Colonic mucosa (tissue), 4 donors: ENCODE data around the gene ABHD10. TPM values are rescaled to one million over a fixed set of nuclear protein-coding genes. Genes with fewer than 3 reads are reported as not detected.

Source experiments
- DNase-seq: peaks from one replicate; pipeline ENCODE4 v3.0.0-alpha.2; 2020
- H3K27ac ChIP-seq: fragments of 200-600 bp; one replicate; pipeline ENCODE4 v1.8.0; 2021
- H3K27me3 ChIP-seq: fragments of 200-600 bp; one replicate; pipeline ENCODE4 v1.8.0; 2021
- H3K36me3 ChIP-seq: fragments of 200-600 bp; one replicate; pipeline ENCODE4 v1.8.0; 2021
- H3K4me1 ChIP-seq: fragments of 200-600 bp; one replicate; pipeline ENCODE4 v1.8.0; 2021; ENCODE audit warnings: mild to moderate bottlenecking
- H3K4me3 ChIP-seq: fragments of 200-600 bp; one replicate; pipeline ENCODE4 v1.8.0; 2021
- H3K9ac ChIP-seq, 2 donors: one replicate each; pipeline ENCODE4 v1.7.0; 2013; ENCODE audit warnings: control low read depth in 2 of 2, low read depth in 2 of 2, low read length in 2 of 2
- H3K9me3 ChIP-seq: fragments of 200-600 bp; one replicate; pipeline ENCODE4 v1.8.0; 2021
- intact Hi-C: fragments of 100-400 bp; cut with DNase I; formaldehyde crosslinking; loops from one replicate; pipeline ENCODE4 v1.14.1; 2022
- total RNA-seq, 2 donors: library from RNA; stranded (reverse); fragmentation: NEBNext Ultra II Directional in 1 of 2; extraction: Animal tissue kit (Norgen Biotek cat#: 25700) in 1 of 2; gene quantifications; one replicate each; pipeline ENCODE4 v1.2.1, GENCODE V29; 2021
- TF ChIP-seq, protein P1 (sequence below): fragments of 200-600 bp; IDR thresholded peaks from one replicate; pipeline ENCODE4 v1.8.0; 2022; ENCODE audit warnings: antibody characterized with exemption, mild to moderate bottlenecking
- donor health status: healthy.
- donor health status: DM: no; HTN: no; CAD: no.
- donor health status: DM: no; HTN: no; CAD: no.

ABHD10 gene
- total RNA-seq, 2 donors from 2014 or later, result 27.8 to 31.7 TPM

DNA sequence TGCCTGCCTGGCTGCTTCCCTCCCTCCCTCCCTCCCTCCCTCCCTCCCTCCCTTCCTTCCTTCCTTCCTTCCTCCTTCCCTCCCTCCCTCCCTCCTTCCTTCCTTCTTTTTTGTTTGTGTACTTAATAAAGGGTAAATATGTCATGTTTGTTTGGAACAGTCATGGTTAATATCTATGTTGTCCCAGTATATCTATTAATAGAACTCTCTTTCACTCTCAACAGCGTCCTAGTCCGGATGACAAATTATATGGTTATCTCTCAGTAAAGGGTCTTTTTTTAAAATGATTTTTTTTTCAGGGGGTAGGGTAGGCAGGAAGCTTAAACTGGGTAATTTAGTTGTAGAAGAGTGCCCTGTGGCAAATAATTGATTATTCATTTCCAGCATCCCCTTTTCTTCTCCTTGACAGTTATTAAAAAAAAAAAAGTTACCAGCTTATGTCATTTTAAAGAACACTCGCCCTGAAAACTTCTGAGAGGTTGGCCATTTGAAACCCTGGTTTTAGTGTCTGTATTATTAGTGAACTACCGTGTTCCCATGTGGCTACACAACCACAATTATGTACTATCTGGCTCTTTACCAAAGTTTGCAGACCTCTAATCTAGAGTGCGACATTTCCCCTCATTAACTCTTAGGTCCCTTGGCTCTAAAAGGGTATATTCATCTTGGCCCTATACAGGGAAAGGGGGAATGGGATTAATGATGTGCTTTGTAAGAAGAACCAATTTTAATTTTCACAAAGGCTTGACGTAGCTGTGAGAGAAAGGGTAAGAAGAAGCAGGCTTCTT lies 33.6 kb downstream of the ABHD10 start:
- Histone ChIP-seq H3K9me3 (no peaks in the 10 kb centered on the region), H3K36me3 (no peaks in the 10 kb centered on the region), H3K4me1 (no peaks in the 10 kb centered on the region), H3K9ac (no peak overlapping the region), H3K27me3 (no peaks in the 10 kb centered on the region), H3K27ac (no peak overlapping the region), H3K4me3 (no peak overlapping the region)
- TF ChIP-seq, protein P1, sequence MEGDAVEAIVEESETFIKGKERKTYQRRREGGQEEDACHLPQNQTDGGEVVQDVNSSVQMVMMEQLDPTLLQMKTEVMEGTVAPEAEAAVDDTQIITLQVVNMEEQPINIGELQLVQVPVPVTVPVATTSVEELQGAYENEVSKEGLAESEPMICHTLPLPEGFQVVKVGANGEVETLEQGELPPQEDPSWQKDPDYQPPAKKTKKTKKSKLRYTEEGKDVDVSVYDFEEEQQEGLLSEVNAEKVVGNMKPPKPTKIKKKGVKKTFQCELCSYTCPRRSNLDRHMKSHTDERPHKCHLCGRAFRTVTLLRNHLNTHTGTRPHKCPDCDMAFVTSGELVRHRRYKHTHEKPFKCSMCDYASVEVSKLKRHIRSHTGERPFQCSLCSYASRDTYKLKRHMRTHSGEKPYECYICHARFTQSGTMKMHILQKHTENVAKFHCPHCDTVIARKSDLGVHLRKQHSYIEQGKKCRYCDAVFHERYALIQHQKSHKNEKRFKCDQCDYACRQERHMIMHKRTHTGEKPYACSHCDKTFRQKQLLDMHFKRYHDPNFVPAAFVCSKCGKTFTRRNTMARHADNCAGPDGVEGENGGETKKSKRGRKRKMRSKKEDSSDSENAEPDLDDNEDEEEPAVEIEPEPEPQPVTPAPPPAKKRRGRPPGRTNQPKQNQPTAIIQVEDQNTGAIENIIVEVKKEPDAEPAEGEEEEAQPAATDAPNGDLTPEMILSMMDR, result no peak
- intact Hi-C loops, result no loop called here
- DNase-seq, result no peak

DNA sequence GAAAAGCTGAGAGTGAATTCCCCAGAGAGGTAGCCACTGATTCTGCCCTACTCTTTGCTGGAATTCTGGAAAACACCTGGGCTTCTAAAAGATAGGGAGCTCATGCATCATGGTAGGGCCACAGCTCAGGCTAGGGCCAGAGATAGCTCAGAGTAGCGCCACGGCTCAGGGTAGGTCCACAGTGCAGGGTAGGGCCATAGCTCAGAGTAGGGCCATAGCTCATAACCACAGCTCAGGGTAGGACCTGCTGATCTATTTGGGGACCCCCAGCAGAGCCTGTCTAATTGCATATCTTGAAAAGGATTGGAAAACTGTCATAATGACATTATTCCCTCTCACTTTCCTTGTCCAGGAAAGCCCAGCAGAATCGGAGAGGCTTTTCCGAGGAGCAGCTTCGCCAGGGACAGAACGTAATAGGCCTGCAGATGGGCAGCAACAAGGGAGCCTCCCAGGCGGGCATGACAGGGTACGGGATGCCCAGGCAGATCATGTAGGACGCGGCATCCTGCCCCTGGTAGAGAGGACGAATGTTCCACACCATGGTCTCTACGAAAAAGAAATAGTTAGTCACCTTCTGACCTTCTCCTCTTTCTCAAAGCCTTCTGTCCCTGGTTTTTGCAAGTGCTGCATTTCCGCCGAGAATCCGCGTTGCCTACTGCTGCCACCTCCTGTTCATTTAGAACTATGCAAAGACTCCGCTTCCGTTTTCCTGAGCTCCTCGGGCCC lies 34.4 kb downstream of the ABHD10 start:
- H3K9me3 ChIP-seq, result no peaks in the 10 kb centered on the region
- intact Hi-C loops, result no loop called here
- no peaks in the 10 kb centered on the region for H3K4me1 ChIP-seq
- no peaks in the 10 kb centered on the region for H3K36me3 ChIP-seq
- no peaks in the 10 kb centered on the region for H3K27me3 ChIP-seq
- TF ChIP-seq, protein P1, result peak; percentile 44
- H3K27ac ChIP-seq, result no peak overlapping the region
- no peak overlapping the region for H3K9ac ChIP-seq
- peak; percentile 55 for DNase-seq
- H3K4me3 ChIP-seq, result no peak overlapping the region

DNA sequence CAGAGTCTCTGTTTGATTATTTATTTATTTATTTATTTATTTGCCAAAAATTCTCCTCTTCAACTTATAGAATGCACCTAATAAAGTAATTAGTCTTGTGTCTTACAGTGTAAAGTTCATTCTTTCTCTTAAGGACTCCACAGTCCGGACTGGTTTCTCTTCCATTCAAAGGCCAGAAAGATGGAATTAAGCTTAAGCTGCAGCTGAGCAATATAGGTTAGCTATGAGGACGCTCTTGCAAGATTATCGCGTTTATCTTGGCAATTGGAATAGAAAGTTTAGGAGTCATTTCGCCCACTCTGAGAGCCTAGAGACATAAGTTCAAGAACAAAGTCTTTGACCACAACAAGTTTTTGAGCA lies 34.9 kb downstream of the ABHD10 start:
- Histone ChIP-seq H3K4me3 (no peak overlapping the region), H3K9me3 (no peaks in the 10 kb centered on the region), H3K36me3 (no peaks in the 10 kb centered on the region), H3K27me3 (no peaks in the 10 kb centered on the region), H3K9ac (no peak overlapping the region), H3K27ac (no peak overlapping the region), H3K4me1 (no peaks in the 10 kb centered on the region)
- DNase-seq, result no peak
- intact Hi-C loops, result no loop called here
- TF ChIP-seq, protein P1, result no peak

DNA sequence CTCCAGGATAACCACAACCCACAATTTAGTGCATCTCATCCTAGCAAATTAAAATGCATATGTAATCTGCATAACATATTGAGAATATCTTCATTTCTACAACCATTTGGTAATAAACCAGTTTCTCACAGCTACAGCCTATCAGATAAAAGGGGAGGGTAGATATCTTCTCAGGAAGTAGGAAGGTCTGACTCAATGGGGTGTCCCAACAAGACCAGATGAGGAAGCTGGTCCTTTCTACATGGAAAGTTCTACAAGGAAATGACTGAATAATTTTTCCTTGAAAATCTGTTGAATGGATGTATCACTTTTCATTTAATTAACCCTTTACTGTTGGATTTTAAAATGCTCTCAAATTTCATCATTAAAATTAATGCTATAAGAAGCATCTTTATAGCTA lies 38.3 kb downstream of the ABHD10 start:
- Histone ChIP-seq H3K27me3 (no peaks in the 10 kb centered on the region), H3K4me3 (no peak overlapping the region), H3K9me3 (no peaks in the 10 kb centered on the region), H3K9ac (no peak overlapping the region), H3K36me3 (no peaks in the 10 kb centered on the region), H3K4me1 (no peaks in the 10 kb centered on the region), H3K27ac (no peak overlapping the region)
- DNase-seq, result no peak
- intact Hi-C loops, result loop anchor here (2.0 kb wide), 1 partner anchor 30 kb away; no protein-coding TSS in a partner anchor
- TF ChIP-seq, protein P1, result no peak

DNA sequence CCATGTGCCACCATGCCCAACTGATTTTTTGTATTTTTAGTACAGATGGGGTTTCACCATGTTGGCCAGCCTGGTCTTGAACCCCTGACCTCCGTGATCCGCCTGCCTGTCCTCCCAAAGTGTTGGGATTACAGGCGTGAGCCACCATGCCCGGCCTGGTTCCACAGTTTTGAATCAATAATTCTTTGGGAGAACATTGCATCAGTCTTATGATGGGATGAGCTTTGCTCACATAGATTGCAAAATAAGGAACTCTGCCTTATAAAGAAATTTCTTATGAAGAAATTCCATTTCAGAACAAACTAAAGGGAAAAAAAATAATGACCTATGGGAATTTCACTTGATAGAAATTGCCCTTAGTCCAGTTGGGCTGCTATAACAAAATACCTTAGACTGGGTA lies 39.9 kb downstream of the ABHD10 start:
- Histone ChIP-seq H3K4me3 (no peak overlapping the region), H3K27me3 (no peaks in the 10 kb centered on the region), H3K4me1 (no peaks in the 10 kb centered on the region), H3K36me3 (no peaks in the 10 kb centered on the region), H3K9me3 (no peaks in the 10 kb centered on the region), H3K9ac (no peak overlapping the region), H3K27ac (no peak overlapping the region)
- intact Hi-C loops, result no loop called here
- TF ChIP-seq, protein P1, result no peak
- DNase-seq, result no peak
